GM18867 (cell line): ENCODE measurements around the gene CCN6.
"Not testable (repeated sequence)": the region's sequence is repeated elsewhere in the genome, so short reads cannot be mapped to it uniquely, and the experiment has no call there.

Experiments
- ATAC-seq: cut with Tn5 transposase; IDR thresholded peaks from one replicate; pipeline ENCODE4 v1.9.1; 2021; ENCODE audit warnings: mild to moderate bottlenecking, moderate library complexity; ENCODE audit not compliant: unreplicated experiment

The CCN6 gene

DNA sequence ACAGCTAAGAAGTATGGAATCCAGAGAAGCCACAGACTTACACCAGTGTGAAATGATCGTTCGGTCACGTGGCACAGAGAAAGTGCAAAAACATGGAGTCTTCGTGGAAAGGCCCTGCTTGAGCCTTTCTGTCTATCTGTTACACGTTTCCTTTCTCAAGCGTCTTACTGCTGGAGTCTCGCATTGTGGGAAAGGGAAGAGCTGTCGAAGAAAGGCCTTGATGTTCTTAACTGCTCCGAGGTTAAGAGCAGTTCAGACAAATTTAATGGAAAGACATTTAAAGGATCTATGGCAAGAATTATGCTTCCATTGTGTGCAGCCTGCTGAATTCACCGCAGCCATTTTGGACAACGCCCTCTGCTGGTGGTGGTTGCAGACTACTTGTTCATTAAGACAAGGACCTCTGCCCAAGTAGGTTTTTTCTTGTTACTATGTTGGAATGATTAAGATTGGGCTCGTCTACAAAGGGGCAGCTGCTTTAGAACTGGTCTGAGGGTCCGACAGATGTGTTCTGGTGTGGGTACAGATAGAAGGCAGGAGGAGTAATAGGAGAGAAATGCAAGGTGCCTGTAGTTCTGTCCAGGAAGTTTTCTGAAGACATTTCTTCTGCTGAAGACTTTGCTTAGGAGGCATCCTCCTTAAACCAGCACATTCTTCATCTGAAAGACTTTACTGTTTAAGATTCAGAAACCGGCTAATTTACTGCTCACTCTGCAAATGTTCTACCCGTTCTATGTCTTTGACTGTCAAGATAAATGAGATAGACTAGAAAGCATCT lies 24.7 kb upstream of the CCN6 start:
- ATAC-seq = no peak

DNA sequence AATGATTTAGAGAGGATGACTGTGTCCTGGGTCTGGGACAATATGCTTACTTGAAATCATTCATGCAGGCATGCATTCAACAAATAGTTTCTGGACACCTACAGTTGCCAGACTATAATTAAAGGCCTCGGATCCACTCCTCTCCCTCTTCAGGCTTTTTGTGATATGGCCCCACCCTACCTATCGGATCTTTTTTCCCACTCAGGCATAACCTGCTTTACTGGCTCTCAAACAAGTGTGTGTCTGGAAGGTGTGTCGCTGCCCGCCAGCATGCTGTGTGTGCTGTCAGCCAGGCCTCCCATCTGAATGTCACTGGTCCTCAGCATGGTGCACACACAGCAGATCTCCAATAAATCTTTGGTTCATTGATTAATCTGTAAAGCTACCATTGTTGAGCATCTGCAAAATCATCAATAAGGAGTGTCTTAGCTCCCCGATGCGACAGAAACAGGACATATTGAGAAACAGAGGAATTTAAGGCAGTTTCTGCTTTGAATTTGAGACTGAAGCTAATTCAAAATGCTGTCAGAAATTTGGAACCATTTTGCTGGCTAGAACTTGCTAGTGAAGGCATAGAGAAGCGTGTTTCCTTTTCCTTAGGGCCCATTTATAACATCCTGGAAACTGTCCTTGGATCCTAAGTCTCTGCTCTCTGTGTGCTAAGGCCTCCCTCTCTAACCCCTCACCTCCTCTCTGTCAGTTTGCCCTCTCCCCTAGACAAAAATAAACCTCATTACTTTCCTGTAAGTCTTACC lies 23.5 kb upstream of the CCN6 start:
- no peak for ATAC-seq

DNA sequence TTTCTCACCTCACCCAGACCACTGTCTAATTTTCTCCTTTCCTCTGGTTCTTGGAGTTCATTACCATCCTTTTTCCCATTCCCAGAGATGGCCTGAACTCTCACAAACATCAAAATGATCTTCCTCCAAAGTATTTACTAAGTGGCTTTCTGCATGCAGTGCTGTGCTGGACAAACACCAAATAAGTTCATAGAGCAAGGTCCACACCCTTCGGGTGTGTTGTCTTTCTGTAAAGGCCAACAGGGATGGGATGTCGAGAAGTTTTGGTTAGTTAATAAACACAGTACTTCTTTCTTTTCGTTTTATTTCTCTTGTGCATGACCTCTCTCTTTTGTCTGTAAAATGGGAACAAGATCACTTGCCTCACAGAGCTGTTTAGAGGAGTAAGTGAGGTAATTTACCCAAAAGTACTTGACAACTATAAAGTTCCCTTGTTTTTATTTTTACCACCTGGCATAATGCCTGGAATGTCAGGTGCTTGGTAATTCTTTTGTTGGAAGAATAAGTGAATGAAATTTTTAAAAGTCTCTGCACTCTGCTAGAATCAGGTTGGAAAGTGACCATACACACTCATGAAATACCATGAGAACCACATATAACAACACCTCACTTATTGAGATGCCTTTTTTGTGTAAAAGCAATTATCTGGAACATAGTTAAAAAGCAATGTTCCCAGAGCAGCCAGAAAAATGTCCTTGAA lies 22.8 kb upstream of the CCN6 start:
- ATAC-seq = no peak

DNA sequence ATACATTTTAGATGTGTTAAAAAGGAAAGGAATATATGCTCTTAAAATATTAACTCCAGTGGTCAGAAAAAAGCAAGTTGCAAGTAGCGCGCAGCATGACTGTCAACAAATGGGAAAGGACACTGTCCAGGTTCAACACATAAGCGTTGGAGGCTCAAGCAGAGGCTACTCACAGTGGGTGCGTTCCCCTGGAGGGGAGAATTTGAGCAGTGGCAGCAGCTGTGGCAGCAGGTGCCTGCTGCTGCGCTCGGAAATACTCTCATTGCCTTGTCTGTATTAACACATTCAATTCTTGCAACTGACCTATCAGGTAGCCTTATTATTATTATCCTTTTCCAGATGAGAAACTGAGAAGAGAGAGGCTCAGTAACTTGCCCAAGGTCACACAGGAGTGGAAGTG lies 21.9 kb upstream of the CCN6 start:
- no peak for ATAC-seq

DNA sequence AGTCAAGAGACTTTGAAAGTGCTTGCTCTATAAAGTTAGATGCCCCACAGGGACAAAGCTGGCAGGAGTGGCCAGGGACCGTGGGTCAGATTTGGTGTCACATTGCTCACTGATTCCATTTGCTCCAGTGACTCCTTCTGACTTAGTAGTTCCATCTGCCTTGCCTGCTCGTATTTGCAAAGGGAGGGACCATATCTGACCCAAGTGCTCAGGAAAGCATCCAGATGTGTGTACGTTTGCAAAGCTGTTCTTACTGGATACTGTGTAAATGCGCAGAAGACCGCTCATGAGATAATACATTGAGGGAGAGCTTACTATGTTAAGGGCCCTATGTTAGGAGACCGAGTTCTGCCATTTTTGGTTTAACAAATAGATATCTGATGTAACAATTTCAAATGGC lies 21.2 kb upstream of the CCN6 start:
- no peak for ATAC-seq

DNA sequence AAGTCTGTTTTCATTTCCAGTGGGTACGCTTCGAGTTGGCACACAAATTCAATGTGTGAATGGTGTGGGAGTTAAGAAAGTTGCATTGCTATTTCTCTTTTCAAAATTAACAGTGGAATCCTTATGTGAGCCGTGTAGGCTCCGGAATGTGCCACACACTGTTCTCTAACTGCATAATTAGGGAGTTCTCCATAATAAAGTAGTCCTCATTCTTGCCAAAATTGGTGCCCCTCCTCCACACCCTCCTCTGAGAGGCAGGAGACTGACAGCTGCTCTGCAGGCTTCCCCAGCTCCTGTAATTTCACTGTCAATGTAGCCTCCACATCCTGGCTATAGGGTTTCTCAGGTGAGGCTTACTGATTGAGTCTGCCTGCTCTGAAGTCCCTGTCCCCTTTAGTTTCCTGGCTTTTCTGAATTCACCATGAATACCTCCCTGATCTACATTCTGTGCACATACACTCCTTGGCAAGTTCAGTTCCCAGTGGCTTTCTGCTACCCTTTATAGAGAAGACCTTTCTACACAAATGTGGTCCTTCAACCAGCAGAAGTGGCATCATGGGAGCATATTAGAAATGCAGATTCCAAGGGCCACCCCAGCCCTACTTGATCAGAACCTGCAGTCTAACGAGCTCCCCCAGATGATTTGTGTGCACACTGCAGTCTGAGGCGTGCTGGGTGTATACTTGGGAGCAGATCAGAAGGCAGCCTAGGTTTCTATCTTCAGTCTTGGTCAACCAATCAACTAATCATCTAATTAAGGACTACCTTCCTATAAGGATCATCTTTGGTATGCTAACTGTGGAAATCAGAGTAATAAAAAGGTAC lies 19.9 kb upstream of the CCN6 start:
- no peak for ATAC-seq

DNA sequence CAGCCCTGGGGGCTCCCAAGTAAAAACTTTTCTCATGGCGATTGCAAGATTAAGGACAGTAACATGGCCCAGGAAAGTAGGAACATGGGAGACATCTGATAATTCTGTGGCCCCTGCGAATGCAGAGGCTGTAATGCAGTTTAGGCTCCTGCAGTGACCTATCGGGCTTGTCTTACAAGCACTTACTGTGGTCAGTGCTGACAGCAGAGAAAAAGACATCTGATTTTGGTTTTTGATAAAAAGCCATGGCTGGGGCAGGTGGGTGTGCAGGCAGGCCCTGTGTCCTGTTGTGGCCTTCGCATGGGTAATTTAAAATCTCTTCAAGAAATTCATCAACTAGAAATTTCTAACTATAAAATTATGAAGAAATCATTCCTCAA lies 19.3 kb upstream of the CCN6 start:
- no peak for ATAC-seq

DNA sequence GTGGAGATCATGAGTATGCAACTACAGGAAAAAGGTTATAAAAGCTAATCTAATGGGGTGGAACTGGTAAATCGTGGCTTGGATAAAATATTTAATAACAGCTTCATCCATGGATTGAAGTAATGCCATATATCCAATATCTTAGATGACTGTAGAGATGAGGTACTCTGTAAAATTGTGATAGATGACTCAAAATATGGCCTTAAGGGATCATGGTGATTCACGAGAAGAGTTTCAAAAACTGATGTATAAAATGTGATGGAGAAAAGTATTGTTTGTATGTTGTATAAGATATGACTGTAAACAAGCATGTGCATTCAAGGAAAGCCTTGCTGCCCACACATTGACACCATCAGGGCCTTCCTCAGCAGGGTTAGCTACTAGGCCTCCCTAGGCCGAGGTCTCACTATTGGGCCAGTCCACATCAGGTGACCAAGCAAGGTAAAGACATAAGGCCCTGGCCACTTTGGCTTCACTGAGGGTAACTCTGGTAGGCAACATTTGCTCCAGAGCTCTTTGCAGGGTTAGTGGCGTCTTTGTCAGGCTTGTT lies 17.7 kb upstream of the CCN6 start:
- ATAC-seq = no peak

DNA sequence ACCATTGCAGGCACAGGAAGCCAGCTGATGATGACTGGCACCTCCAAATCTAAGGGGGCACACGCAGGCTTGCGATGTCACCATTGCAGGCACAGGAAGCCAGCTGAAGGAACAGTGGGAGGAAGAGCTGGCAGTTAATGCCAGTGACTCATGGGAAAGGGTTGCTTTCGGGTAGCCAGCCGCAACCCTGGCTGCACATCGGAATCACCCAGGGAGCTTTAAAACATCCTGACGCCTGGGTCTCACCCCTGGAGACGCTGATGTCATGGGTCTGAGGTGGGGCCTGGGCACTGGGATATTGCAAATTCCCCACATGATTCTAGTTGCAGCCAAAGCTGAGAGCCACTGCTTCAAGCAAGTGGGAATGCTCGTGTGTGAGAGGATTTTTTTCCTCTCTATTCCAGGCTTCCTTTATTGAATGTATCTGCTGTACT lies 16.1 kb upstream of the CCN6 start:
- ATAC-seq = no peak

DNA sequence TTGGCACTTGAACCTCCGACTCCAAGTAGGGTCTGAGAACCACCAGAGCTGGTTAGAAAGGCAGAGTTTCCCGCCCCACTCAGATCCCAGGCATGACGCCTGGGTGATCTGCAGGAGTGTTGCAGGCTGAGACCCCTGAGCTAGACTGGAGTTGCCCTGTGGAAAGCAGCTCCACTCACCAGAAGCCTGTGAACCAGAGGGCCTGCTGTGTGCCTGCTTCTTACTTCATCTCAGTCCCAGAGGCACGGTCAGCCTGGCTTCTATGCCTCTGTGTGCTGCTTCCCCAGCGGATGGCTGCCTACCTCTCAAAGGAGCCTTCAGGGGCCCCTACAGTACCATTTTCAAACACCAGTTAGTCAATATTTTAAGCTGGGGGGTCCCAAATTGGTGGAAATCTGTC lies 15.6 kb upstream of the CCN6 start:
- ATAC-seq = no peak

DNA sequence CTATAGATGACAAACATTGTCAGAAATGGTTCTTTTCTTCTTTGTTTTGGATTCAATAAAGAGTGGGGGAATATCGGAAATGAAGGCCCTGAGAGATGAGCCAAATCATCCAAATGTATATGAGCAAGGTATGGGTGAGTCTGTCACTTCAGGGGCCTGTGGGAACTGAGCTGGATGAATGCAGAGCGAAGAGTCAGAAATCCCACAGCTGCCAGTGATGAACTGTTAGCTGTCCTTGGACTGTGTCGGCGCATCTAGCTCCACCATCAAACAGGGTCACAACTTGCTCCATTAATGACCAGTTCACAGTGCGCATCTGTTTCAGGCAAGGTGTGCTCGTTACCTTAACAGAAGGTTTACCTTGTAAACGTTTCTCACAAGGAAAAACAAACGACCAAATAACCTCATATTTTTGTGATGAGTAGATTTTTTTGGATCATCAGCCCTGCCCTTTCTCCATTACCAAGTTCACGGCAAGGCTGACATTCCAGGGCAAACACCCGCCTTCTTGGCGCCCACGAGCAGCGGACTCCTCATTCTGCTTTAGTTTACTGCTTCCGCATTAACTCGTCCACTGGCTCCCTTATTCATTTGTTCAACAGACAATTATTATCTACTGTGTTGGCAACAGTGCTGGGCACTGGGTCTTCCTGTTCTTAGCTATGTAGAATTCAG lies 15.0 kb upstream of the CCN6 start:
- ATAC-seq = no peak

DNA sequence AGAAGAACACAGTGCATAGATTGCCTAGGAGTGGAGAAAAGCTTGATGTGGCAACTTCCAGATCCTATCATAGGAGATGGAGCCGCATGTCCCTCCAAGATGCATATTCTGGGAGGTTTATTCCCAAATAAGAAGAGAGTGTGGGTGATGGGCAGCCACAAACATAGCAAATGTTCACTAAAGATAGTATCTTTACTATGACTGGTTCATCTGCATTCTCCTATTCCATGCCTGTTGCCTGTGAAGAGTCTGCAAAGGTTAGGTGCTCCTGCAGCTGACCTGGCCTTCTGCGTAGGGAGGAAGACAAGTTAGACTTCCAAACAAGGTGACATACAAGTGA lies 14.5 kb upstream of the CCN6 start:
- ATAC-seq = no peak

DNA sequence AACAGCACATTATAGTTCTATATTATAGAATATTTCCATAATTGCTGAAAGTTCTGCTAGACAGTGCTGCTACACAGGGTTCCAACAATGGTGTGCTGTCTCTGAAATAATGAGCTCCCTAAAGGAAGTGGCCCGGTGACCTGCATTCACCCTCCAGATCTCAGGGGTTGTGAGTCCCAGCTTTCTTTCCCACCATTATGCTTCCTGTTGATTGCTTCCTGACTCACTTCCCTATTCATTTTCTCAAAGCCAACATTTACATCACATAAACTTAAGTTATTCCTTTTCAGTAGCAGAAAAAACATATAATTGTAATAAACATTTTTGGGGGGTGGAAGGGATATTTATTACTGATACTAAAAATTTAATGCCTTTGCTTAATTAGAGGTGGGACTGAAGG lies 12.9 kb upstream of the CCN6 start:
- ATAC-seq = no peak

DNA sequence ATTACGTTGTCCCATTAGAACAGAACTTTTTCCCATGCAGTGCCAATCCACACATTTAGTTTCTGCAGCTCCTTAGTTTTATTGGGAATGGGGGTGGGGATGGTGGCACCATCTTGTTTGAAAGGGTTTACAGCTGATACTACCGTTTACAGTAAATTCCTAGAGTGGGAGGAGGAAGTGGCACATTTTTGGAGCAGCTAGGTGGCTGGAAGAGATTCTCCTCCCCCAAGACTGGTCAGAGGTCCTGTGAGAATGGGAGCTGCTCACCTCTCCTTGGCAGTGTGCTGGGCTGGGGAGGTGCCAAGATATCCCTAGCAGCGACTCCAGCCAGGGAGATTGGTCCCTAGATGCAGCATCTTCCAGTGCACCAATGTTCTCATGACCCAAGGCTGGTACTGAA lies 12.4 kb upstream of the CCN6 start:
- no peak for ATAC-seq

DNA sequence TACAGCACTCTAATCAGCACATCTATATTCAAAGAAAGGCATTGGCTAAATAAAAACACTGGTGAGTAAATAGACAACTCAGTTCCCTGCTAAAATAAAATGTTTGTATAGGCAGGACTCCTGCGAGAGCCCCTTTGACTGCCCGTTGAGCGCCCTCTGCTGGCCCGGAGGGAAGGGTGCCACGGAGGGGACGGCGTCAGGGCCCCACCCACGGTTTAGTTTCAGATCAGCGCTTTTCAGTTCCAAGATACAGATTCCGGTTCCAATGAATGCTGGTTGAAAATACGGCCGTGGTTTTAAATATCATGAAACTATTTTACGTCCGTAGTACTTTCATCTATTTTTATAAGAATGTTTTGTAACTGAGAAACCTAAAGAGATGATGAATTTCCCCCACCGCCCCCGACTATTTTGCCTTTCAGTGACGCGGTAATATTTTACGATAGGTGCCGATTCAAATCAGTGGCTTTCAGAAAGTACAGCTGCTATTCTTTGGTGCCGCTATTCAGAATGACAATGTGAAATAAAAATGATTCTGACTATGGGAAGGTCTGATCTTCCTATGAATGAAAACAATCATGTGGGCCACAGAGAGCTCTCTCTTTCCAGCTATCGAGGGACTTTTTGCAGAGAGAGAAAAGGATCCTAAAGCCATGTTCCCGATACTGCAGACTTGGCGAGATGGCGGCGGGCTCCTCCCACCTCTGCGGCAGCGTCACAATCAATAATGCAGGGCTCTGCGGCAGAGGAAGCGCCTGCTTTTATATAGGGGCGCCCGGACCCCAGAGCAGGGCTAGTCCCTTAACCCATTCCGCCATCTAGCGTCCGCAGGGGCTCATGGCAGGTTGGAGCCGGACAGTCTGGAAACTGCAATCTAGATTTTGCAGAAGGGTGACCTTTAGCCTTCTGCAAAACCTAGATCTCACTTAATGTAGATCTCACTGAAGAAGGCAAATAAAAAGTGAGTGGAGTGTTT lies 10.6 kb upstream of the CCN6 start:
- ATAC-seq = peak; percentile 90

DNA sequence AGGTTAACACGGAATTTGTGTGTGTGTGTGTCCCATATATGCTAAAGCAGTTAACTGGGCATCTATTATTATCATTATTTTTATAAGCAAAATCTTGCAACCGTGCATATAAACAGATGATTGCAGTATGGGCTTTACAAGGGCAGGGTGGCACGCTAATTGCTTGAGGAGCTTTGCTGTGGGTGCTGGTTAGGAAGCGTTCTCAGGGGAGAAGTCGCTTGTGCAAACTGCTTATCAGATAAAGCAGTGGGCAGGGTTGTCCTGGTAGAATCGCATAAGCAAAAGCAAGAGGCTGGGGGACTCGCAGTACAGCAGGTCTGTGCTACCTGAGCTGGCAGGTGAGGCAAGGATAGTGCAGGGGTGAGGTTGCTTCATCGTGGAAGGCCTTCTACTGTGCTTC lies 9.7 kb upstream of the CCN6 start:
- no peak for ATAC-seq

DNA sequence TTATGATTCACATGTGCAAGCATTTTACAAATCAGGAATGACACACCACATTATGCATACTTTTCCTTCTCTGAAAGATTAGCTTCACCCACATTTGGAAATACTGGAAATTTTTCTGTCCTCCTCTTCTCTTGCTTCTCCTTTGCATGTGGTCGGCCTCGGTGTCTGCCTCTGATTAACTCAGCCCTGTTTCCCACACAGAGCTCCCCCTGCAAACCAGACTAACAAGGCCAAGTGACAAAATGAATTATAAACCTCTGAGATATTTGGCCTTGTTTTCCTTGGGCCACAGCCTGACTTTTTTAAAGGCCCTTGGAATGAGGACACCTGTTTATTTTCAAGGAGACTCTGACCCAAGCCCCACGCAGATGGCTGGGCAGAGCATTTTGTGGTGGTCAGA lies 9.0 kb upstream of the CCN6 start:
- no peak for ATAC-seq

DNA sequence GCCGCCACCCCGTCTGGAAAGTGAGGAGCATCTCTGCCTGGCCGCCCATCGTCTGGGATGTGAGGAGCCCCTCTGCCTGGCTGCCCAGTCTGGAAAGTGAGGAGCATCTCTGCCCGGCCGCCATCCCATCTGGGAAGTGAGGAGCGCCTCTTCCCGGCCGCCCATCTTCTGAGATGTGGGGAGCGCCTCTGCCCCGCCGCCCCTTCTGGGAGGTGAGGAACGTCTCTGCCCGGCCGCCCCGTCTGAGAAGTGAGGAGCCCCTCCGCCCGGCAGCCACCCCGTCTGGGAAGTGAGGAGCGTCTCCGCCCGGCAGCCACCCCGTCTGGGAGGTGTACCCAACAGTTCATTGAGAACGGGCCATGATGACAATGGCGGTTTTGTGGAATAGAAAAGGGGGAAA lies 6.4 kb upstream of the CCN6 start:
- ATAC-seq = not testable (repeated sequence)
